HG02759 (cell line): Measurements from ENCODE around the gene CHMP2A.

Experiments used
- ATAC-seq: cut with Tn5 transposase; IDR thresholded peaks from one replicate; pipeline ENCODE4 v1.9.1; 2021; ENCODE audit warnings: mild to moderate bottlenecking, moderate library complexity; ENCODE audit not compliant: unreplicated experiment

CHMP2A gene

GRCh38 chr19:58556622-58557220 lies 1.8 kb upstream of the CHMP2A start:
- ATAC-seq: no peak

GRCh38 chr19:58555920-58556621 lies 1.2 kb upstream of the CHMP2A start:
- no peak for ATAC-seq

- ATAC-seq: no peak
Observed at GRCh38 chr19:58555369-58555885, 522 bp upstream of the CHMP2A start.

GRCh38 chr19:58553799-58554493 lies 959 bp downstream of the CHMP2A start:
- no peak for ATAC-seq

- no peak for ATAC-seq
Observed at GRCh38 chr19:58552655-58553054, 2.2 kb downstream of the CHMP2A start.

- no peak for ATAC-seq
Observed at GRCh38 chr19:58551577-58552471, 3.1 kb downstream of the CHMP2A start.

GRCh38 chr19:58551123-58551497 lies 3.8 kb downstream of the CHMP2A start:
- no peak for ATAC-seq

GRCh38 chr19:58550362-58551122 lies 4.4 kb downstream of the CHMP2A start:
- ATAC-seq: no peak

- ATAC-seq: no peak
Observed at GRCh38 chr19:58549664-58550361, 5.1 kb downstream of the CHMP2A start.

- ATAC-seq: no peak
Observed at GRCh38 chr19:58548859-58549663, 5.8 kb downstream of the CHMP2A start.

GRCh38 chr19:58547323-58548312 lies 7.3 kb downstream of the CHMP2A start:
- no peak for ATAC-seq

- ATAC-seq: no peak
Observed at GRCh38 chr19:58546019-58546530, 8.8 kb downstream of the CHMP2A start.

- no peak for ATAC-seq
Observed at GRCh38 chr19:58545286-58546018, 9.5 kb downstream of the CHMP2A start.

GRCh38 chr19:58544591-58545285 lies 10.2 kb downstream of the CHMP2A start:
- ATAC-seq: peak; percentile 63

GRCh38 chr19:58543826-58544590 lies 10.9 kb downstream of the CHMP2A start, which contains the start of gene TRIM28:
TSS of gene TRIM28 (plus strand) at chr19:58544064. CDS start at chr19:58544758, 694 bp downstream.
- ATAC-seq: peak; percentile 78
